Ishikawa (cell line): ENCODE measurements around the gene XG.

Experiments used
- CEBPB ChIP-seq: IDR thresholded peaks from 2 replicates; pipeline ENCODE4 v1.6.1; 2012
- CREB1 ChIP-seq: IDR thresholded peaks from 2 replicates; pipeline ENCODE4 v1.6.1; 2012; ENCODE audit warnings: low read depth
- EGR1 ChIP-seq: IDR thresholded peaks from 2 replicates; pipeline ENCODE4 v1.6.1; 2012
- EP300 ChIP-seq: IDR thresholded peaks from 2 replicates; pipeline ENCODE4 v1.6.1; 2012; ENCODE audit warnings: borderline replicate concordance
- FOXM1 ChIP-seq: IDR thresholded peaks from 2 replicates; pipeline ENCODE4 v1.6.1; 2012; ENCODE audit warnings: low read depth, borderline replicate concordance
- MAX ChIP-seq: IDR thresholded peaks from 2 replicates; pipeline ENCODE4 v1.6.1; 2012
- RAD21 ChIP-seq: IDR thresholded peaks from 2 replicates; pipeline ENCODE4 v1.6.1; 2012; ENCODE audit warnings: low read depth
- REST ChIP-seq: IDR thresholded peaks from 2 replicates; pipeline ENCODE4 v1.6.1; 2012; ENCODE audit warnings: low read depth, mild to moderate bottlenecking
- TAF1 ChIP-seq: IDR thresholded peaks from 2 replicates; pipeline ENCODE4 v1.6.1; 2012; ENCODE audit warnings: low read depth, mild to moderate bottlenecking
- TCF12 ChIP-seq: IDR thresholded peaks from 2 replicates; pipeline ENCODE4 v1.6.1; 2012; ENCODE audit warnings: low read depth
- YY1 ChIP-seq: IDR thresholded peaks from 2 replicates; pipeline ENCODE4 v1.6.1; 2012; ENCODE audit warnings: low read depth
- ZBTB7A ChIP-seq: IDR thresholded peaks from 2 replicates; pipeline ENCODE4 v1.6.1; 2012; ENCODE audit warnings: low read depth

- TF ChIP-seq MAX (no peak), FOXM1 (no peak), CREB1 (no peak), TAF1 (no peak), YY1 (no peak), REST (no peak), EGR1 (no peak), CEBPB (no peak), RAD21 (no peak), EP300 (no peak), TCF12 (no peak), ZBTB7A (no peak)
These were observed 11.2 kb upstream of the XG start for GRCh38 chrX:2740672-2741071.
